ENCODE data around the gene PRR33. TPM values are rescaled to one million over a fixed set of nuclear protein-coding genes. Genes with fewer than 3 reads are reported as not detected.

The PRR33 gene
- total RNA-seq, 1 donor from 2014 or later: not detected

GRCh38 chr11:1838426-1839144, 53.1 kb downstream of the PRR33 start, which contains the start of gene TNNI2:
Gene TNNI2 (plus strand): TSS chr11:1838981. CDS start chr11:1839697, 716 bp downstream.
- no peak for DNase-seq (ENCODE audit: low spot score)

Other genes with a start within 250 kb of the PRR33 start
- gene KRTAP5-6, start 194.7 kb downstream of the PRR33 start, total RNA-seq (ENCODE audit: insufficient read depth, low replicate concordance): not detected
- gene IFITM10, start 141.3 kb downstream of the PRR33 start, total RNA-seq (ENCODE audit: insufficient read depth, low replicate concordance): not detected
- 64.8 TPM for gene CTSD, start 128.0 kb downstream of the PRR33 start, total RNA-seq (ENCODE audit: insufficient read depth, low replicate concordance)
- 11.1 TPM for gene SYT8, start 56.9 kb downstream of the PRR33 start, total RNA-seq (ENCODE audit: insufficient read depth, low replicate concordance)
- not detected for gene TNNI2, start 52.9 kb downstream of the PRR33 start, total RNA-seq (ENCODE audit: insufficient read depth, low replicate concordance)
- 85.5 TPM for gene LSP1, start 38.8 kb downstream of the PRR33 start, total RNA-seq (ENCODE audit: insufficient read depth, low replicate concordance)
- gene TNNT3, start 27.8 kb upstream of the PRR33 start, total RNA-seq (ENCODE audit: insufficient read depth, low replicate concordance): 89.1 TPM
- gene MRPL23, start 55.4 kb upstream of the PRR33 start, total RNA-seq (ENCODE audit: insufficient read depth, low replicate concordance): 28.6 TPM
- 30,713 TPM for gene H19, start 105.9 kb upstream of the PRR33 start, total RNA-seq (ENCODE audit: insufficient read depth, low replicate concordance)
- 2,215 TPM for gene IGF2, start 247.5 kb upstream of the PRR33 start, total RNA-seq (ENCODE audit: insufficient read depth, low replicate concordance)

All from umbilical cord (tissue), 2 donors.